Peyer's patch (tissue), 4 donors: ENCODE results near the gene CACNA2D1.

ENCODE experiments used
- CTCF ChIP-seq, 6 experiments: fragments of 450-650 bp in 4 of 6; fragments of 200-600 bp in 2 of 6; sonication (generic) in 1 of 6; IDR thresholded peaks; one replicate each; pipeline ENCODE4 v1.5.1; 2017 to 2019; ENCODE audit warnings: antibody characterized with exemption in 6 of 6, mild to moderate bottlenecking in 3 of 6, moderate library complexity in 1 of 6
- POLR2A ChIP-seq, 2 donors: fragments of 450-650 bp; IDR thresholded peaks; one replicate each; pipeline ENCODE4 v1.5.1; 2017; ENCODE audit warnings: antibody characterized with exemption in 2 of 2, mild to moderate bottlenecking in 2 of 2, moderate library complexity in 2 of 2

GRCh38 chr7:82105463-82105862, 338.1 kb downstream of the CACNA2D1 start:
- no peak for TF ChIP-seq CTCF (IDR thresholded peaks at IDR 0.05)
- no peak for TF ChIP-seq POLR2A (IDR thresholded peaks at IDR 0.05)
